KOPT-K1 (cell line): ENCODE data around the gene PARVA.

ENCODE experiments used
- H3K27ac ChIP-seq: fragments of 200-600 bp; sonication (generic); 2 replicates; pipeline ENCODE4 v1.5.1; 2016; ENCODE audit warnings: antibody characterized with exemption, mild to moderate bottlenecking, low read depth, low read length; ENCODE audit not compliant: poor library complexity, severe bottlenecking
- H3K36me3 ChIP-seq: fragments of 200-600 bp; sonication (generic); 2 replicates; pipeline ENCODE4 v1.5.1; 2017; ENCODE audit warnings: antibody characterized with exemption, mild to moderate bottlenecking, low read length, moderate library complexity; ENCODE audit not compliant: insufficient read depth
- H3K9me3 ChIP-seq: fragments of 200-600 bp; sonication (generic); 2 replicates; pipeline ENCODE4 v1.5.1; 2017; ENCODE audit warnings: antibody characterized with exemption, low read length, mild to moderate bottlenecking; ENCODE audit not compliant: insufficient read depth, poor library complexity, severe bottlenecking

The PARVA gene

DNA sequence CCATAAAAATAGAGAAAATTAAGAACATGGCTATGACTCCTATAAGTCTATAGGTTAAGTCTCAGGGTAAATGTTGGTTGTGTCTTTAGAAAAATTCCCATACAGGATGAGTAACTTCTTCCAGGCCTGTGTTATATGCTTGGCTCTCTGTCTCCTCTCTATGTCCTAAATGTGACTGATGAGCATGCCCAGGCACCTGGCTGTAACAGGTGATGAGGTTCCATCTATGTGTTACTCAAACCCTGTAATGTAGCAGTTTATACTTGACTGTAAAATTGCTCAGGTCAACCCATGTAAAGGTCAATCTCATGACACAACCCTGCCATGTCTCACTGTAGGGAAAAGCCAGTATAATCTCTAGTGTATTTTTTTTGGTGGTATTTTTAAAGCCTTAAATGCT, 69.5 kb downstream of the PARVA start:
- Histone ChIP-seq H3K36me3 (no peaks in the 10 kb centered on the region), H3K9me3 (no peaks in the 10 kb centered on the region), H3K27ac (no peak overlapping the region)

DNA sequence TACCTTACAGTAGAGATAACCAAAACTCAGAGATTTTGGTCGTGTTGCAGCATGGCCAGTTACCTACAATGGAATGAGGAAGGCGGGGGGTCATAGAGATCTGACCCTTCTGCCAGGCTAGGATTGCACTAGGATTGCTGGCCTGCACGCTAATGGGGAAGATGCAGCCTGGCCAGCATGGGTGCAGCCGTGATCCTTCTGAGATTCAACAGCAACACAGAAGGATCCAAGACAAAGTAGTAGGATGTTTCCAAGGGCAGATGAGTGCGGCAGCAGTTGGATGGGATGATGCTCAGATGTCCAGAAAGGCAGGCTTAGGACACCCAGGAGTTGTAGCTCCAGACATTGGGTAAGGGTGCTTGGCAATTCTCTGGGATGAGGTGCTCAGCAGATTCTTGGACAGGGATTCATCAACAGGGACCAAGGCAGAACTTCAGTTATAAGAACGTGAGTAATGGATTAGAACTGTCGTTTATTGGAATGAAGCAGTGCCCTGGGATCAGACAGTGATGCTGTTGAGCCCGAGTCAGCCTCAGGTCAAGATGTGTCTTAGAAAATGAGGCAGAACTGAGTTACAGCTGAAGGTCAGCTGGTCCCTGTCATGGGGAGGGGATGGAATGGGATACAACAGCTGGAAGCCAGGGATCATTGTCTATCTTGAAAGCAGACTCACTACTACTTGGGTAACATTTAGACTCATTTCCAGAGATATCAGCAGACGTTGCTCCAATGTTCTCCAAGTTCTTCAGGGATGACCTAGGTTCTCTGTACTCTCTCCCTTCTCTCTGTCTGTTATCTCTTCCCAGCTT, 71.0 kb downstream of the PARVA start:
- Histone ChIP-seq H3K9me3 (no peaks in the 10 kb centered on the region), H3K36me3 (no peaks in the 10 kb centered on the region), H3K27ac (no peak overlapping the region)

DNA sequence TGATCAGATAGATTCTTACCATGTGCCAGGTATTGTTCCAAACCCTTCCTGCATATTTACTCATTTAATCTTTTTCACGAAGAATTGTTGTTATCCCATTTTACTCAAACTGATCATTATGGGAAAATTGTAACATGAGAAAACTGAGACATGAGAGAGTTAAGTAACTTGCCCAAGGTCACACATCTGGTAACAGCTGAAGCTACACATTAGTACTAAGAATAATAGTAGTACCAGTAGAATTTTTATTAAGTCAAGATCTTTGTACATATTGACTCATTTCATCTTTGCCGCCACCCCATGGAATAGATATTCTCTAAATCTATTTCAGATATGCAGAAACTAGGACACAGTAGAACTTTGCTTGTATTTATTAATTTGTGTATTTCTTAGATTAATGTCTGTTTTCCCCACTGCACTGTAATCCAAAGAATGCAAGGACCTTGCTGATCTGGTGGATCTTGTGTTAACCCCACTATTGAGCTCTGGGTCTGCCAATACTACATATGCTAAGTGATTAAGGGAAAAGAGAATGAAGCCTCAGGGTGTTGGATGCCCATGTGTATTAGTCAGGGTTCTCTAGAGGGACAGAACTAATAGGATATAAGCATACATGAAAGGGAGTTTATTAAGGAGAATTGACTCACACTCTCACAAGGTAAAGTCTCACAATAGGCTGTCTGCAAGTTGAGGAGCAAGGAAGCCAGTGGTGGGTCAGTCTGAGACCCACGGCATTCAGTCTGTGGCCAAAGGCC, 72.8 kb downstream of the PARVA start:
- Histone ChIP-seq H3K27ac (no peak overlapping the region), H3K36me3 (no peaks in the 10 kb centered on the region), H3K9me3 (no peaks in the 10 kb centered on the region)

DNA sequence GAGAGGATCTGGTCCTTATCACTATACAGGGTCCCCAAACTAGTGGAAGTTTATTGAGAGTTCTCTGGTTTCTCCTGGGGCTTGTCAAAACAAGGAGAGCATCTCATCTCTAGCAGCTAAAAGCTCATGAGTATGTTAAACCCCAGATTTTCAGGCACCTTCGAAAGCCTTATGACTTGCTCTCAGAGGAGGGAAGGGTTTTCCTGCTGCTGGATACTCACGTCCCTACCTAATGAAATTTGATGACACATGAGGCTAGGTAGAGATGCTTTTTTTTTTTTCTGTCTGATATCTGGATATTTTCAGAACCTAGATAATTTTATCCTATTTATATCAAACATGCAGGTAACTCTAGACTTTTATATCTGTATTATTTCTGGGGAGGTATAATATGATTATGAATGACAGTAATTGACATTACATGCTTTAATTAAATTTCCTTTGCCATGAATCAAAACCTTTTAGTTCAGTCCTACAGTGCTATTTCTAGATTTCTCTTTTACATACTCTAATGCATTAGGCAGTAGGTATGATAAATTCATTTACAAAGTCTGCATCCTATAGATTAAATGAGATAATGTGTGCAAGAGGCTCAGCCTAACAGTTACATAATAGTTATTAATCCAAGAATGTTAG, 73.9 kb downstream of the PARVA start:
- H3K27ac ChIP-seq, result no peak overlapping the region

DNA sequence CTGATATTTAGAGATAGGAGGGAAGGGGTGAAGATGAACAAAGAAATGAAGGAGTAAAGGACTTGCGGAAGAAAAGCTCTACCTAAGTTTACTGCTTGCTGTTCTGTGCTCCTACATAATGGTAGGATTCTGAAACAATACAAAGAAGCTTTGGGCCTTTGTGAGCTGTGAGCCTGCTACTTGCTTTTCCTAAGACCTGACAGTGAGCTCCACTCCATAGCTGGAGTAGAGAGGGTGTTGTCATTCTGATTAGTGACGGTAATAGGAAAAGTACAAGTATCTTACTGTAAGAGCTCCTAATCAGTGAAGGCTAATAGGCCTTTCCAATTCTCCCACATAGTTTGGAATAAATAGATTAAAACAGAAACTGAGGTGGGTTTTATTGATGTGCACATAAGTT, 75.9 kb downstream of the PARVA start:
- Histone ChIP-seq H3K9me3 (no peaks in the 10 kb centered on the region), H3K36me3 (no peaks in the 10 kb centered on the region), H3K27ac (no peak overlapping the region)

More for the DNA sequence above, 73.9 kb downstream of the PARVA start:
- Histone ChIP-seq H3K9me3 (no peaks in the 10 kb centered on the region), H3K36me3 (no peaks in the 10 kb centered on the region)

DNA sequence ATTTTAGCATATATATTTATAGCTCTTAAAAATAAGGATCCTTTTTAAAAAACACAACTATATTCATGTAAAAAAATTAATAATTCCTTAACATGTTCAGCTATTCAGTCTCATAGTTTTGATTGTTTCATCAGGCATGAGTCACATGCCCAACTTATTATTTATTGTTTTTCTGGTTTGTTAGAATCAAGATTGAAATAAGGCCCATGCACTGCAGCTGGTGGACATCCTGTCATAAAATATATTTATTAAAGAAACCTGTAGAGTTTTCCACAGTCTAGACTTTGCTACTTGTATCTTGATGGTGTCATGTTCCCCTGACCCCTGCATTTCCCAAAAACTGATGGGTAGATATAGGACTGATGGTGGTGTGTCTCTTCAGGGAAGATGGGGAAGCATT, 77.4 kb downstream of the PARVA start:
- H3K9me3 ChIP-seq, result no peaks in the 10 kb centered on the region
- no peak overlapping the region for H3K27ac ChIP-seq
- H3K36me3 ChIP-seq, result no peaks in the 10 kb centered on the region

DNA sequence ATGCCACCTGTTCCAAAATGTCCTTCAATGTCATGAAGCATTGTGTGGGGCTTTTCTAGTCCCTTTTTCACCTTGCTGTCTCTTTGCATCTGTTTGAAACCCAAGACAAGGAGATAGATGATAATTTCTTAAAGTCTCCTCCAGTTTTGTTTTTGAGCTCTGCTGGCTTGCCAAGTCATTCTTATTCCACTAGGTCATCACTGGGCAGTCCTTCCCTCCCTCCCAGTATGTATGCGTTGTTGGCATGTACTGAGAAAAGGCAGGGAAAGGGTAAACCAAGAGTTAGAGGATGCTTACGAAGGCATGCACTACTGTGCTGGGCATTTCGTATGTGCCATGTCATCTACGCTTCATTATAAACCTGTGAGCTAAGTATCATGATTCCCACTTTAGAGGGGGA, 78.6 kb downstream of the PARVA start:
- no peak overlapping the region for H3K27ac ChIP-seq
- no peaks in the 10 kb centered on the region for H3K9me3 ChIP-seq
- no peaks in the 10 kb centered on the region for H3K36me3 ChIP-seq

DNA sequence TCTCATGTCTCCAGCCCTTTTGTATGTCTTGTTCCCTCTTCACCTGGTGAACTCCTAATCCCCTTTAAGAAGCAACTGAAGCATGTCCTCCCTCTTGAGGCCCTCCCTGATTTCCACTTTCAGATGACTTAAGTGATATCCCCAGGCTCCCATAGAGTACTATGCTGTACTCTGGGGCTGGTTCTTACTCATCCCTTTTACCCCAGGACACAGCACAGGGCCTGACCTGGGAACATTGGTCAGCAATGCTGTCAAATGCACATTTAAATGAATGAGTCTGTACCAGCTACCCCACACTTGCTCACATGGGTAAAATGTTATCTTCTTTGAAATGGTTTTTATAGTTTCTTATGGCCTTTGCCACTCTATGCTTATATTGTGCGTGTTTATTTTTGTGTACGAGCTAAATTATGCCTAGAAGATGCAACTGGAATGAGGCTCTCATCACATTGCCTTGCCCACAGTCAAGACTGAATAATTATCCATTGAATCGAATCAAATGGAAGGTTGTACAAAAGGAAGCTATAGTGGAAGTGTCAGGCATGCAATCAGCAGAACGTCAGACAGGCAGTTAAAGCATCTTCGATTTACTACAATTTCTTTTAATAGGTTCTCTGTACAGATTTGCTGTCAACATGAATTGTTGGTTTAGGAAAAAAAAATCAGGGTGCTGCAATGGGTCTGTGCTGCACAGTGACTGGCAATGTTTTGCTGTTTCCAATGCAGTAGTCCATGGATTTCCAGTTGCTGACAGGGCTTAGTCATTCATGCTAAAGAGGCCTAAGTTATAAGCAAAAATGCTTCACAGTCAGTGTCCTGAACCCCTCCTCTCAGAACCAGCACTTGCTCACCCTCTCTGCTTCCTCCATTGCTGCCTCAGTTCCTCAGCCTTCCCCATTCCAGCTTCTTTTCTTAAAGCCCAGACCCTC, 79.5 kb downstream of the PARVA start:
- Histone ChIP-seq H3K27ac (no peak overlapping the region), H3K9me3 (no peaks in the 10 kb centered on the region), H3K36me3 (no peaks in the 10 kb centered on the region)

DNA sequence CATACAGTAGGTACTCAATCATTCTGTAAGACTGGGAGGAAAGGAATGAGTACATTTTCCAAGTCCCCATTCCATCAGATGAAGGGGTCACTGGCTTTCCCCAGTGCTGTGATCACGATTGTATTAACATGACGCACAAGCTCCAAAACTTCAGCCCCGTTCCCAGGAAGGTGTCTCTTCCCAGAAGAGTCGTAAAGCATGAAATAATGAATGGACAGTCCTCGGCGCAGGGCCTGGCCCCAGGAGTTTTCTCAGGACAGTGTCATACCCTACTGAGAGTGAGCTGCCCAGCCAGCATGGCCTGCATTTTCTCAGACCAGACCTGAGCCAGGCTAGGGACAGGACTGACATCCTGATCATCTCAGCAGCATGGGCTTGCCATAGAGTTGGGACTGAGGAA, 80.7 kb downstream of the PARVA start:
- no peaks in the 10 kb centered on the region for H3K9me3 ChIP-seq
- H3K36me3 ChIP-seq, result no peaks in the 10 kb centered on the region
- no peak overlapping the region for H3K27ac ChIP-seq

DNA sequence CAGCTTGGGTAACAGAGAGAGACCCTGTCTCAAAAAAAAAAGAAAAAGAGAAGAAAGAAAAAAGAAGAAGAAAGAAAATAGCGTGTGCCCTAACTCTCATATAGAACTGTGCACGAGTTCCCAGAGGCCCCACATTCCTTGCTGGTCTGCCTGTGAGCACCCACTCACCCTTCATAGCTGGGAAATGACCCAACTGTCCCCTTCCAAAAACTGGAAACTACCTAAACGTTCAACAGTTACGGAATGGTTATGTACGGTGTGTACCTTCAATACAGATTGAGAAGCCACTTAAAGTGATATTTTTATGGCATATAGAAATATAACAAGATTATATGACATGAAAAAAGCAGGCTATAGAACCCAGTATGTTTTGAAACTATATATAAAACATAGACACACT, 82.0 kb downstream of the PARVA start:
- H3K9me3 ChIP-seq, result peaks cover 2% of the 10 kb centered on the region
- no peak overlapping the region for H3K27ac ChIP-seq
- no peaks in the 10 kb centered on the region for H3K36me3 ChIP-seq

DNA sequence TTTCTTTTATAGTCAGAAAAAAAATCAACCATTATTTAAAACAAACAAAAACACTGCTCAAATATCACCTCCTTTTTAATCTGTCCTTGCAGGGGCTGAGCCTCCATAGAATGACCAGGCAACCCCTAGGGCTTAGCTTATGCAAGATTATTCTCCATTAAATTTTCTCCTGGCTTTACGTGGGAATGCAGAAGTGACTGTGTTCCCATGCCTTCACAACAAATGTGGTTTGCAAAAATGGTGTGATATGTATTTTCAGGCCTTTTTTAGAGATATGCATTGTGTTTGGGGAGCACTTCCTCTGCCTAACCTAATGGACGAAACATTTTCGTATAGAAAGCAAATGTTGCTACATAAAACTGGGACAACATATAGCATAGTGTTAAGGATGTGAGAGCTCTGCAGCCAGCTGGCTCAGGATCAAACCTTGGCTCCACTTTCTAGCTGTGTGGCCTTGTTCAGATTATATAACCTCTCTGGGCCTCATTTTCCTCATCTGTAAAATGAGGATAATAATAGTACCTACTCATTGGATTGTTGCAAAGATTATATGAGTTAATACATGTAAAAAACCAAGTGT, 82.6 kb downstream of the PARVA start:
- H3K36me3 ChIP-seq, result no peaks in the 10 kb centered on the region
- peaks cover 4% of the 10 kb centered on the region for H3K9me3 ChIP-seq
- H3K27ac ChIP-seq, result no peak overlapping the region

DNA sequence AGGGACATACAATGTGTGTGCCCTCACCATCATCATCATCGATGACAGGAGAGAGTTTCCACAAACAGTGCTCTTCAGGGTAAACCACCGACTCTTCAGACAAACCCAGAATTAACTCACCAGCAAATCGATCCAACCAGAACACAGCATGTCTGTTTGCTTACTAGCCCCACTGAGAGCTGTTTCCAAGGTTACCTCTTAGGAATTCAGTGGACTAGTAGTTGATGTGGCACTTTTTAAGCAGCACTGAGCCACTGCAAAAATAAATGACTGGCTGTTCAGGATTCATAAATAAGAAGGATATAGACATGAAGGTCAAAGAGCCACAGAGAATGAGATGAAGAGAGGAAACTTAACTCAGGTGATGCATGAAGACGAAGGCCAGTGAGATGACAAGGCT, 83.1 kb downstream of the PARVA start:
- Histone ChIP-seq H3K27ac (no peak overlapping the region), H3K9me3 (peaks cover 4% of the 10 kb centered on the region), H3K36me3 (no peaks in the 10 kb centered on the region)

DNA sequence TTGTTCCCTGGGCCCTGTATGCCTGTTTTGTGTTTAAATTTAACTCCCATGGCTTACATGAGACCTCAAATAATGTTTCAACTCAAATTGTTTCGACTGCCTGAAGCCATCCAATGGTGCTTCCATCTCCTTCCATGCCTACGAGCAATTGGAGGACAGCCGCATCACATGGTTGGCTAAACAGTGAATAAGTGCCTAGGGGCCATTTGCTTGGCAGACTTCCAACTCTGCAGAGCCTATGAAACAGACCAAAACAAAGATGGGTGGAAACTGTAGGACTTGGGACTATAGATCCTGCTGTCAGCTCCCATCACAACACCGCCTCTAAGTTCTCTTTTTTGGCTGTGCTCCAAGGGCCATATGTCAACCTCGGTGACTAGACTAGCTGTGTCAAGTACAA, 84.1 kb downstream of the PARVA start:
- H3K9me3 ChIP-seq, result peaks cover 4% of the 10 kb centered on the region
- H3K36me3 ChIP-seq, result no peaks in the 10 kb centered on the region
- no peak overlapping the region for H3K27ac ChIP-seq

DNA sequence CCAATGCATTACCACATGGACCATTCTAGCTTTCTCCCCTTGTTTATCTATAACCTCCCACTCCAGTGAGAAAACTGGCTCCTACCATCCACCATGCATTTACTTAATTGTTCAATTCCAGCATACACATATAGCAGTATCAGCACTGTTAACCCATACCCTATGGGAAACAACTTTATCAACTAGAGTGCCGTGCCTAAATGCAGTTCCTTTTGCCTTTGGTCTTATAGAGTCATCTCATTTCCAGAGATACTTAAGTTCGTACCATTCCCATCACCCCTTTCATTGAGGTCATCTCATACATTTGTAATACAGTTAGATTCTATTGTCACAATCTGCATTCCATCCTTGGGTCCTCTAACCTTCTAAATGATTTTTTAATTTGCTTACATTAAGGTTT, 86.9 kb downstream of the PARVA start:
- H3K27ac ChIP-seq, result no peak overlapping the region
- no peaks in the 10 kb centered on the region for H3K36me3 ChIP-seq
- peaks cover 4% of the 10 kb centered on the region for H3K9me3 ChIP-seq
